Sciatic nerve (tissue), 2 donors: ENCODE measurements around the gene FBXO41. TPM values are rescaled to one million over a fixed set of nuclear protein-coding genes. Genes with fewer than 3 reads are reported as not detected.
"Not testable (repeated sequence)": the region's sequence is repeated elsewhere in the genome, so short reads cannot be mapped to it uniquely, and the experiment has no call there.

Source experiments
- ATAC-seq: fragments of 200-7000 bp; cut with Tn5 transposase; one replicate; pipeline ENCODE4 v1.9.1; 2020; ENCODE audit warnings: mild to moderate bottlenecking, moderate library complexity
- DNase-seq: peaks from one replicate; pipeline ENCODE4 v3.0.0-alpha.2; 2020; ENCODE audit warnings: low spot score
- intact Hi-C: fragments of 100-400 bp; cut with DNase I; formaldehyde crosslinking; loops from one replicate; pipeline ENCODE4 v1.14.2; 2022
- total RNA-seq: library from RNA; stranded (reverse); fragmentation: NEBNext Ultra II Directional; extraction: Animal tissue kit (Norgen Biotek cat#: 25700); gene quantifications from one replicate; pipeline ENCODE4 v1.2.1, GENCODE V29; 2021
- donor health status: DM: no; HTN: no; CAD: no.
- donor health status: DM: no; HTN: no; CAD: no.

The FBXO41 gene
- total RNA-seq, 1 donor from 2014 or later, result 2.1 TPM

DNA sequence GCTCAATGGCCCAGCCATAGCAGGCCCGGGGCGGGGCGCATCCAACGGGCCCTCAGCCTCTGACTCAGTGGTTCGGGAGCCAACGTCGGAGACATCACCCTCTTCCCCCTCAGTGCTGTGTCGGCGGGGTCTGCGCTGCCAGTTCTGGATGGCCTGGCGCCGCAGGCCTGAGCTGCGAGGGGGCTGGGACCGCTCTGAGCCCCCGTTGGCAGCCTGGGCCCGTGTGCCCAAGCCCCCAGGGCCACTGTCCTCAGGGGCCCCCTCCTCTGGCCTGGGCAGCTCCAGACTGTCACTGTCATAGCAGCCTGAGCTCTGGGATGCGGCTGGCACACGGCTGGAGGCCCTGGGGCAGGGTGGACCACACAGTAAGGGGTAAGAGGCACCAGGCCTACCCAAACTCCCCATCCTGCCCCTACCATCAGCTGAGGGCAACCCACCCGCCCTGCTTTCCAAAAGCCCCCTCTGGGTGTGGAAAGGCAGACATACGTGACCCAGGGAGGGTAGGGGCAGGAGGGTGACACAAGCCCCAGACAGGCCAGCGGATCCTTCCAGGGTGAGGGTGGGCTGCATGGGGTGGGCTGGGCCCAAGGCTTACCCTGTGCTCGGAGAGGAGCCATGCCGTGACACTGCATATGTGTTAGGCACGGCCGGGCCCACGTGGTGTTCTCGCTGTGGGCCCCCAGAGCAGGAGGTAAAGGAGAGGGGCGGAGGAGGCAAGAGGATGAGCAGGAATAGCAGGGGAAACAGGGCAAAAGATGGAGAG is 18.8 kb downstream of the FBXO41 start:
- intact Hi-C loops, result no loop called here
- DNase-seq, result no peak
- no peak for ATAC-seq

- ATAC-seq (no peak), DNase-seq (no peak)
- intact Hi-C loops, result no loop called here
Measured at GRCh38 chr2:73264783-73265182, 19.5 kb downstream of the FBXO41 start.

GRCh38 chr2:73264332-73264606 is 20.0 kb downstream of the FBXO41 start:
- DNase-seq, result no peak
- ATAC-seq, result no peak
- intact Hi-C loops, result no loop called here

DNA sequence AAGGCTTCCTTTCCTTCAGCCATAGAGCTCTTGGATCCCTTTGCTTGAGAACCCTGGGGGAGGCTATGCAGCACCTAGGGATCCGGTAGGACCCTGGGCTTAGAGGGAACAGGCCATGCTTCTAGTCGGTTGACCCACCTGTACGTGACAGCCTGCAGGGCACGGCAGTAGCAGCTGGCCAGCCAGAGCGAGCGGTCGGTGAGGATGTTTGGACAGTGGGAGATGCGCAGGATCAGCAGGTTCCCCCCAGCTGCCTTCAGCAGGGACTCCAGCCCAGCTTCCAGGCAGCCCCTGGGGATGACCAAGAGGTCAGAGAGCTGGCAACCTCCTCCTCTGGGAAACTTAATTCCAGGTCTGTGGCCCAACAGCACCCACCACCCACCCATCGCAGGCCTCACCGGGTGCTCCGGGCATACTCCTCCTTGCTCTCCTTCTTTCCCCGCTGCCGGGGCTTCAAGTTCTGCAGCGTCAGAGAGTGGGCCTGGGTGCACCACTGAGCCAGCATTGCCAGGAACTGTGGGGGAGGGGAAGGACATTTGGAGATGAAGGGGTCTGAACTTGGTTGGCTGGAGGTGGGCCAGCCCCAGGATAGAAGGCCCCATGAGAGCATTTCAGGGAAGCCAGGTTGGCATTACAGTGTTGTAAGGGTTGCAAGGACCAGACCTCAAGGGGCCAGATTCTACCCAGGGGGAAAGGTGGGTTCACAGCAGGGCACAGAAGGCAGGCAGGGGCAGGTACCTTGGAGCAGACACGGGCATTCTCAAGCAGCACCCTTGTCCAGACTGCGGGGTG is 20.5 kb downstream of the FBXO41 start:
- intact Hi-C loops, result no loop called here
- no peak for ATAC-seq
- DNase-seq, result no peak

- intact Hi-C loops, DNase-seq, ATAC-seq: not testable (repeated sequence)
Measured at GRCh38 chr2:73262691-73263429, 21.4 kb downstream of the FBXO41 start.

DNA sequence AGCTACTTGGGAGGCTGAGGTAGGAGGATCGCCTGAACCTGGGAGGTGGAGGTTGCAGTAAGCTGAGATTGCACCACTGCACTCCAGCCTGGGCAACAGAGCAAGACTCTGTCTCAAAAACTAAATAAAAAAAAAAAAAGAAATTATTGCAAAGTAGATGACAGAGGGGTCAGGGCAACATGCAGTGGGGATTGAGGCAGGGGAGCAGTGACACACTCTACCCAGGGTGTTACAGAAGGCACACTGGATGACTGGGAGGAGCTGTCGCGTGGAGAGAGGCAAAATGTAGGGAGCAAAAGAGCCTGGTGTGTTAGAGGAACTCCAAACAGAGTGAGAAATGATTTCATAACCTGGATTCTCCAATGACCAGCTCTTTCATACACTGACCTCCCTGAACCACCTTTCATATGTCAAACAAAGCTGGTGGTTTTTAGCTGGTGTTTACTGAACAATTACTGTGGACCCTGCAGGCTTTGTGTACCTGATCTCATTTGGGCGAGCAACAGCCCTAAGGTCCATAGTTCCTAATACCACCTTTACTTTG is 22.1 kb downstream of the FBXO41 start:
- intact Hi-C loops, result no loop called here
- ATAC-seq, result no peak
- DNase-seq, result no peak

DNA sequence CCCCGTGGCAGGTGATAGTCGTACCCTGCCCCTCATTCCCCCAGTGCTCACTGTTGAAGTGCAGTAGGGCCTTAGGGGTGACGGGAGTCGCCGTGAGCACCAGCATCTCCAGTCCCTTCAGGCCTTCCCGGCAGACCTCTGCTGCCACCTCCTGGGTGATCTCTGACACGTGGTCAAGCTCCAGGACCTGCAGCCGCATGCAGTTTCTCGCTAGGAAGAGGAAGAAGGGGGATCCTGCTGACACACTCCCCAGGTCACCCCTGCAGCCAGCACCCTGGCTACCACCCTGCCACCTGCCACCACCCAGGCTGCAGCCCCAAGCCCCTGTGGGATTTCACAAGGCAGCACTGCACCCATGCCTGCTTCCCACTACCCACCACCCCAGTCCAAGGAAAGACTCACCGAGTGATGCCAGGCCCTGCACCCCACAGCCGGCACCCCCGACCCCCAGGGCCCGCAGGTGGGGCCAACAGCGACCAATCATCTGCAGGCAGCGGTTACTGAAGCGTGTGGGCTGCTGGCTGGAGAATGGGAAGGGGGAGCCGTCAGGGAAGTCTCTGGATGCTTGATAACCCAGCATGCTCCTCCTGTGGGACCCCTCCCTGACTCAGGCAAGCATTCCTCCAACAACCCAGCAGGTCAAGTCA is 23.8 kb downstream of the FBXO41 start:
- intact Hi-C loops, result no loop called here
- ATAC-seq (no peak), DNase-seq (no peak)

DNA sequence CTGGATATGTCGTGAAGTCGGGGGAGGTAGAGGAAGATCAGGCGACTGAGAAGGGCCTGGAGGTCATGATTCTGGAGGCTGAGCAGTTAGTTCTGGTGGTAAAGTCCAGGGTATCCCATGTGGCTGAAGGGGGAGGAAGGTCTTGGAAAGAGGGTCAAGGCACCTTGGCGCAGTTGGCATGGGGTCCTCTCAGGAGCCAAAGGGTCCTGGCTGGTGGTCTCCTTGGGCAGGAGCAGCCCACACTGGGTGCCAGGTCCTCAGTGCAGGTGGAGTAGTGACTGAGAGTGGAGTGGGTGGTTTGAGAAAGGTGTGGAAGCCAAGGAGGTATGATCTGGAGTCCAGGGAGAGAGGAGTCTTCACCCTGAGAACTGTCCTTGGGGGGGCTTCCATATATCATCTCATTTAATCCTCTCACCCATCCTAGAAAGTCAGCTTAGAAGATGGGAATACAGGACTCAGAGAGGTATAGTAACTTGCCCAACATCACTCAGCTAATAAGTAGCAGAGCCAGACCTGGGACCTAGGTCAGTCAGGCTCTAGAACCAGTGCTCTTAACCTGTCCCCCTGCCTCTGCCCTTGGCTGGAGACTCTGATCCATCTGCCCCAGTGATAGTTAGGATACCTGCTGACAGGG is 24.5 kb downstream of the FBXO41 start:
- intact Hi-C loops, result no loop called here
- ATAC-seq (no peak), DNase-seq (no peak)

- DNase-seq (no peak), ATAC-seq (no peak)
- intact Hi-C loops, result no loop called here
Measured at GRCh38 chr2:73259276-73259675, 25.0 kb downstream of the FBXO41 start.

DNA sequence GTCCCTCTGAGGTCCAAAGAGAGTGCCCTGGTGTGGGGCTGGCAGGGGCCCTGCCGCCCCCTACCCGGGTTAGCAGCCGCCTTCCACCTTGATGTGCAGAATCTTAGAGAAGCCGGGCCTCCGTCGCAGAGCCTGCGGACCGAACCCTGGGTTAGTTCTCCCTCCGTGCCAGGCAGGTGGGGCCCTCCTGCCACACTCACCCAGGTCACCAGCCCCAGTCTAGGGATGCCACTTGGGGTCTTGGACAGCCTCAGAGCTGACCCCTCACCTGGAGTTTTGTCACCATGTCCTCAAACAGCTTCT is 25.4 kb downstream of the FBXO41 start:
- DNase-seq (no peak), ATAC-seq (no peak)
- intact Hi-C loops, result no loop called here

DNA sequence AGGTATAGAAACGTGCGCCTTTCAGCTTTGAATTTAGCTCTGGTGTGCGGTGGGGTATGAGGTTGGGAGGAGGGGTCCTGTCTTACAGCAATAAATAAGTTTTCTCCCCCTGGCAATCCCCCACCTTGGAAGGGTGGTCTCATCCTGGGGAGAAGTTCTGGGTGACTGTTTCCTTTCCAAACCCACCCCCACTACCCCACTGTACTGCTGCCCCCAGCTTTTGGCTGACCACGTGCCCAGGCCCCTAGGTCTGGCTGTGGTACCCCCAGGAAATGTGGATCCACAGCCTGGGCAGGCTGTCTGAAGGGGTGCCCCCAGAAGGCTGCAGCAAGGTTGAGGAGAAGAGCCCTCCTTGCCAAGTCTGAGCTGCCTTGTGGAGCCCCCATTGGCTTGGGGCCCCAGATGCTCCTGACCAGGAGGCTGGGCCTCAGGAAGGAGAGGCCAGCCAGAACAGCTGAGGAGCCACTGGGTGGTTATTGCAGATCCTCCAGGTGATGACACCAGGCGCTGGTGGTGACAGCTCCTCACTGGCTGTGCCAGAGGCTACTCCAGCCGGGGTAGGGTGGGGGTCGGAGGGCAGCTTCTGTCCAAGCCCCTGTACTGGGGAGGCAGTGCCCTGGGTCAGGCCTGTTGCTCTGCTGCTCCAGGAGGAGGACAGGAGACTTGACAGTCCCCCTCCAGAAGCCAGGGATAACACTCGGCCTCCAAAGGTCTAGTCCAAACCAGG is 25.9 kb downstream of the FBXO41 start:
- no peak for ATAC-seq
- intact Hi-C loops, result no loop called here
- no peak for DNase-seq

GRCh38 chr2:73257425-73258125 is 26.7 kb downstream of the FBXO41 start:
- ATAC-seq (no peak), DNase-seq (no peak)
- intact Hi-C loops, result no loop called here

GRCh38 chr2:73257021-73257420 is 27.3 kb downstream of the FBXO41 start:
- intact Hi-C loops, result no loop called here

DNA sequence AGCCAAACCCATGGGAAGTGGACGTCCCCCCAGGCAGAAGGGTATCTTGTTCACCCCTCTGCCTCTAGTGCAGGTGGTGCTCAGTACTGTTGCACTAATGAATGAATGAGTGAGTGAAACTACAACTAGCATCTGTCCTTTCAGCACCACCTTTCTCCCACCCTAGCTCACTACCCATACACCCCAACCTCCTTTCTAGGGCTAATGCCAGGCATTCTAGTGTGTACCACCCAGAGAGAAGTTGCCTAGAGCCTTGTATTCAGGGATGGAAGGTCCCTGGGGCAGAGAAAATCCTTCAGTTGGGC is 27.7 kb downstream of the FBXO41 start:
- no peak for ATAC-seq
- no peak for DNase-seq
- intact Hi-C loops, result no loop called here

More at GRCh38 chr2:73257021-73257420, 27.3 kb downstream of the FBXO41 start:
- no peak for ATAC-seq
- no peak for DNase-seq

GRCh38 chr2:73255907-73256617 is 28.2 kb downstream of the FBXO41 start:
- ATAC-seq (no peak), DNase-seq (no peak)
- intact Hi-C loops, result no loop called here

DNA sequence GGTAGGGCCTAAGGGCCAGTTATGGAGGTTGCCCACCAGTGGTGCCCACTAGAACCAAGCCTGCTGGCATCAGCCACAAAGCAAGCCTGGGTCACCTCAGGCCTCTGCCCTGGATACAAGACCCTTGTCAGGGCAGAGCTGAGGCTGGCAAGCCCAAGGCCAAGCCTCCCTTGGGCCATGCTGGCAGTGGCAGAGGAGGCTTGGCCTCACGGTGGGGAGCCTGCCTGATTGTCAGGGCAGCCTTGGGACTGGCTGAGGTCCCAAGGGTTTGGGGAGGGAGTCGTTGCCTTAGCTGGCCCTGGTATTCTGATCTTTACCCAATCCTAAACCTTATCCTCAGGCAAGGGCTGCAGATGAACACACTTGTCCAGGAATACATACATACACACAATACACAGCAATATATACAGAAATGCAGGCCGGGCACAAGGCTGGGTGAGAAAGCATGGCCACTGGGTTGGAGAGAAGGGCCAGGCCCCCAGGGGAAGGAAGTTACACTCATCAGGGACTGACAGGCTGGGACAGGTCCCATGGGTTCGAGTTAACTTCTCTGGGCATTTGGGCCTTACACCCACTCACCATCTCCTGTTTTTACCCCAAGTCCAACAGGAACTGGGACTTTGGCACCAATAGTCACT is 29.2 kb downstream of the FBXO41 start:
- DNase-seq (no peak), ATAC-seq (no peak)
- intact Hi-C loops, result no loop called here
